Cardiac fibroblast (primary cell): ENCODE results near the gene ADCY5.

Source experiments
- DNase-seq, 2 donors: peaks; one replicate each; pipeline versions ENCODE4 v3.0.0 to v3.0.0-alpha.2; 2010; ENCODE audit warnings: low read depth in 2 of 2
- H3K4me3 ChIP-seq, 2 donors: replicated peaks in 1 of 2; 1 replicate in 1 of 2; 2 replicates in 1 of 2; pipeline ENCODE4 v1.5.1; 2011; ENCODE audit warnings: low read depth in 2 of 2, low read length in 2 of 2, mild to moderate bottlenecking in 2 of 2, moderate library complexity in 1 of 2
- TF ChIP-seq, protein P1 (sequence below): IDR thresholded peaks from one replicate; pipeline ENCODE4 v1.5.1; 2011; ENCODE audit warnings: low read depth, mild to moderate bottlenecking, low read length, inconsistent platforms

The ADCY5 gene

DNA sequence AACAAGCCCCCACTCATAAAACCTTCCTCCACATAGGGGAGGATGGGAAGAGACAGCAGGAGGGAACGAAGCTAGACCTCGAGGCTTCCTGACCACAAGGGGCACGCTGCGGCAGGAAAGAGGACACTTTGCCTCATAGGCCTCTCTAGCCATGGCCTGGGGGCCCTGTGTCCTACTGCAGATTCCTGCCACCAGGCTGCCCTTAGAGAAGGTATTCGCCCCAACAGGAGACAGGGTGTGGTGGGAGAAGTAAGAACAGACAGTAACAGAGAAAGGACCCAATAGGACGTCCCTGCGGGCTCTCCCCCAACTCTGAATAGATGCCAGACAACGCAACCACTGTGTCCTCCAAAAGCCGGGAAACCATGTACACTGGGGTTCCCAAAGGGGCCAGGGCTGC, 36.8 kb downstream of the ADCY5 start:
- no peak overlapping the region for H3K4me3 ChIP-seq
- DNase-seq = no peak
- TF ChIP-seq, protein P1, sequence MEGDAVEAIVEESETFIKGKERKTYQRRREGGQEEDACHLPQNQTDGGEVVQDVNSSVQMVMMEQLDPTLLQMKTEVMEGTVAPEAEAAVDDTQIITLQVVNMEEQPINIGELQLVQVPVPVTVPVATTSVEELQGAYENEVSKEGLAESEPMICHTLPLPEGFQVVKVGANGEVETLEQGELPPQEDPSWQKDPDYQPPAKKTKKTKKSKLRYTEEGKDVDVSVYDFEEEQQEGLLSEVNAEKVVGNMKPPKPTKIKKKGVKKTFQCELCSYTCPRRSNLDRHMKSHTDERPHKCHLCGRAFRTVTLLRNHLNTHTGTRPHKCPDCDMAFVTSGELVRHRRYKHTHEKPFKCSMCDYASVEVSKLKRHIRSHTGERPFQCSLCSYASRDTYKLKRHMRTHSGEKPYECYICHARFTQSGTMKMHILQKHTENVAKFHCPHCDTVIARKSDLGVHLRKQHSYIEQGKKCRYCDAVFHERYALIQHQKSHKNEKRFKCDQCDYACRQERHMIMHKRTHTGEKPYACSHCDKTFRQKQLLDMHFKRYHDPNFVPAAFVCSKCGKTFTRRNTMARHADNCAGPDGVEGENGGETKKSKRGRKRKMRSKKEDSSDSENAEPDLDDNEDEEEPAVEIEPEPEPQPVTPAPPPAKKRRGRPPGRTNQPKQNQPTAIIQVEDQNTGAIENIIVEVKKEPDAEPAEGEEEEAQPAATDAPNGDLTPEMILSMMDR = no peak

DNA sequence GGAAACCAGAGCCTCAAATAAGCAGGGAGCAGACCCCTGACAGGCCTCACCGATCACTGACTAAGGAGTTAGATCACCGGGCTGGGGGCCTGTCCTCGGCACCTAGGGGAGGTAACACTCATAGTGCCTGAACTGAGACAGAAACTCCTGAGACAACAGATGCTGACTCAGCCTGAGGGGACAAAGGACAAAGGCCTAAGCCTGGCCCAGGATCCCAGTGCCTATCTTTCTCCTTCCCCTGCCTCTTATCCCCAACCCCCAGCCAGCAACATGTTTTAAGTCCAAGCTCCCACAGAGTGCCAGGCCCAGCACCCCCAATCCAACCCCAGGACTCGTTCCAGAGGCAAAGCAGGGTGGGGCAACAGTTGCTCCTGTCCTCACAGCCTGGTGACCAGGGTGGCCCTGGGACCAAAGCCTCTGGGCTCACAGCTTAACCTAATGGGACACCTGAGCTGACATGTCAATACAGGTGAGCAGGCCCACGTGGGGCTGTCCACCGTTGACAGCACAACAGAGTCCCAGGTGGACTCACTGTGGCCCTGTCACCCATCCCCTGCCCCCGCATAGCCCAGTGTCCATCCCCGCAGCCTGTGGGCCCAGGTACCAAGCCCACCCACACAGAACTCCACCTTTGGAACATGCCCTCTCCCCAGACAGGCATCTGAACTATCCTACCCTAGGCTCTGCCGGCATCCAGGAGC, 37.4 kb downstream of the ADCY5 start:
- H3K4me3 ChIP-seq = no peak overlapping the region
- DNase-seq = no peak
- TF ChIP-seq, protein P1 = no peak

DNA sequence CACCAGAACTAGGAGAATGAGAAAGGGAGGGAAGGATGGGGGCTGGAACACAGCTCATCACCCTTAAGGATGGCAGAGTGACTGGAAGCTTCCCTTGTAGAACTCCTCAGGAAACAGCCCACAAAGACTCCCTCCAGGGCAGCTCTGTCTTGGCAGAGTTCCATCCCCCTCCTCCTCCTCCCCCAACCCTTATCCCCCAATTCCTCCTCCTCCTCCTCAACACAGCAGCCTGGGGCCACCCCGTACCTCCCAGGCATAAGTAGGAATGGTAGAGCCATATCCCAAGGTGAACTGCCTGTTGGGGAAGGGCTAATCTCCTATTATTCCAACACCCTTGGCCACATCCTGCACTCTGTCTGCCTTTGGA, 38.8 kb downstream of the ADCY5 start:
- TF ChIP-seq, protein P1 = no peak
- H3K4me3 ChIP-seq = no peak overlapping the region
- no peak for DNase-seq

DNA sequence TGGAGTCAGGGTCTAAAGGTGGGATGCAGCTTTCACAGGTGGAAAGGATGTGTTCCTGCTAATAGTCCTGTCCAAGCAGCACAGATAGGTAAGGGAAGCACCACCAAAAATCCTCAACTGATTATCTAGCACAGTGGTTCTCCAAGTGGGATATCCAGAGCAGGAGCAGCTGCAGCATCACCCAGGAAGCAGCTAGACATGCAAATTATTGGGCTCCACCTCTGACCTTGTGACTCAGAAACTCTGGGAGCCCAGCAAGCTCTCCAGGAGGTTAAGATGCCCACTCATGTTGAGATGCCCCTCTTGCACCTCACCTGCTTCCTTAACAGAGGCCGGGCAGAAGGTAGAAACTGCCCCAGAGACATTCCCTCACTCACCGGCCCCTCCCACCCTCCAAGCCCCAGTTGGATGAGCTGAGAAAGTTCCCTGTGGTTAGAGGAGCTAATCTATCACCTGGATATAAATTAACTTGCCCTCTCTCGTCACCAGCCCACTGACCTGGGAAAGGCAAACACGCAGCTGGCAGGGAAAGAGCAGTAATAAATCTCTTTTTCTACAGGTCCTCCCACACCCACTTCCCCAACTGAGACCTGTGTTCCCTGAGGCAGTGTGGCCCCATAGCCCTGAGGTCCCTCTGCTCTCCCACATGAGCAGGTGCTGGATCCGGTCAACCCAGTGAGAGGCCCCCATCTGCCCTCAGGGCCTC, 39.3 kb downstream of the ADCY5 start:
- no peak for DNase-seq
- TF ChIP-seq, protein P1 = no peak
- H3K4me3 ChIP-seq = no peak overlapping the region

DNA sequence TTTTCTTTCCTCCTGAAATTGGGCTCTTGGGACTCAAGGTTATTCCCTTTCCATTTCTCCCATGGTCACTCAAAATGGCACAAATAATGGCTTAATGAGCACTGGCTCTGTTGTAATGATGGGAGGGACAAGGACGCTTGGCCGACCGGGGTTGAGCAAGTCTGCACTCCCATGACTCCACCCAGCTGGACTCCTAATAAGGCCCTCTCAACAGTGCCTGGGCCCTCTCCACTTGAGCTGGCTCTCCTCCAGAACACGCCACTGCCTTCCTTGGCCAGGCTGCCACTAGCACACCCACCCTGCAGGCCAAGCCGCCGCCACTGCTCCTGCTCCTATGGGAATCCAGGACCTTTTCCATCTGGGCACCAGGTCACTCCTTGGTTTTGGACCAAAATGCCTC, 42.3 kb downstream of the ADCY5 start:
- H3K4me3 ChIP-seq = no peak overlapping the region
- TF ChIP-seq, protein P1 = no peak
- peak; percentile 9 to 13 for DNase-seq

DNA sequence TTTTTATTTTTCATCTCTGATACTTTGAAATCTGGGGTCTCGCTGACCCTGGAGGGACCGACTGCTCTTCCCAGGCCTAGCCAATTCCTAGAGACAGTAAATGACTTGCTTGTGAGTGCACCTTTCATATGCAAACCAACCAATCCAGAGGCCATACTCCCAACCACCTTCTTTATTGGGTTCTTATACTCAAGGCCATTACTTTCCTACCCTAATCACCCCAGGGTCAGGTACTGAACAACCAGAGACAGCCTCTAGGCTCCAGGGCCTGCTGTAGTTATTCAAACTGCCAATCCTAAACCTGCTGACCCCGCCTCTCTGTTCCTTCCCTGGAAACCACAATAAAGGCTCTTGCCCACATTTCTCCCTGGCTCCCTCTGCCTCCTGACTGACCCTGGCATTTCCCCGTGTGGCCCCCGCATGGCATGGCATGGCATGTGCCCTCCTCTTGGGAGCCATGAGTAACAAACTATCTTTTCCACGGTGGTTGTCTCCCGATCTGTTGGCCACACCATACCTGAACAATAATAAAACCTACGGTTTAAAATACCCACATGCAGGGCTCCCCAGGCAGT, 42.9 kb downstream of the ADCY5 start:
- H3K4me3 ChIP-seq = no peak overlapping the region
- TF ChIP-seq, protein P1 = no peak
- DNase-seq = no peak
